Measurements from ENCODE around the gene CD59.
"Not testable (repeated sequence)": the region's sequence is repeated elsewhere in the genome, so short reads cannot be mapped to it uniquely, and the experiment has no call there.

The CD59 gene

DNA sequence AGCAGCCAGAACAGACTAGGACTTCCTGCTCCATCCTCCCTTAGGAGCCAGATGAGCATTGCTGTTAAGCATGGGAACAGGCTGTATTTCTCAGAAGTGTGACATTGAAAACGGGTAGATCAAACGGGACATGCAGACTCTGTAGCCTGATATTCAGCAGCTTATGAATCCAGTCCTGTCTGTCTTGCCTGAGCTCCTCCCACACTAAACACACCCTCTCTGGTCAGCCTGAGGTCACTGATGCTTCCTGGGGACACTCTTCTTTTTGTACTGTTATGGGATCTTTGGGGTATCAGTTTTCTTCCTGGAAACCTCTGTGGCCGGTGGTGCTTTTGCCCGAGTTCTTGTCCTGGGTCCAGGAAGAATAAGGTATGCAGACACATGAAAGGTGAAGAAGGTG, 71.4 kb downstream of the CD59 start:
- no peak for DNase-seq

DNA sequence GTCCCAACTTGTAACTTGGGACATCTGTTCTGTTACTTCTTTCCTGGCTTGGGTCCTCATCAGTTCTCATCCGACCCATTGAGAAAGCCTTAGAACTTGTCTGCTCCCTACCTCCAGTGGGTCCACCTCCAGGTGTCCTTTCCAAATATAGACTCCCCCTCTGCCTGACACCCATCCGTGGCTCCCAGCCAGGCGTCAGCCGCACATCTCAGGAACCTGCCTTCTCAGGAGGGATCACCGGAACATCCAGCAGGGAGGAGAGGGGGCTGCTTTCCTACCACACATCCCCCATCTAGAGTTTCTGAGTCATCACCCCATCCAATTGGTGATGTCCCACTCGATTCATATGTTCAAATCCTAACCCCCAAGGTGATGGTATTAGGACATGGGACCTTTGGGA, 72.1 kb downstream of the CD59 start:
- DNase-seq = no peak

DNA sequence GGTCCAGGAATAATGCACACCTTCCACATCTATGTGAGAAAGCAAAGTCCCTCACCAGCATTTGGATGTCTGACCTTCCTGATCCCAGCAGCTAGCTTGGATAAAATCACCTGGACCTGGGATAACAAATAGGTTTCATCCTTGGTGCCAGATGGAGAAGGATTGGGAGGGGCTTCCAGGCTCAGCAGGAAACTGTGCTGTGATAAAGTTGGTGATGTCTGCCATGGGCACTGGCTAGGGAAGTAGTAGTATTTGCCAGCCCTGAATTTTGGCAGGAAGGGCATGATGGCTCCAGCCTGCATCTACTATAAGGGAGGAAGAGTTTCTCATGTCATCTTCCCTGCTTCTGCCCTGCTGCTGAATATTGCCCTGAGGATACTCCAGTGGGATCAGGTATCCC, 73.1 kb downstream of the CD59 start:
- DNase-seq = no peak

DNA sequence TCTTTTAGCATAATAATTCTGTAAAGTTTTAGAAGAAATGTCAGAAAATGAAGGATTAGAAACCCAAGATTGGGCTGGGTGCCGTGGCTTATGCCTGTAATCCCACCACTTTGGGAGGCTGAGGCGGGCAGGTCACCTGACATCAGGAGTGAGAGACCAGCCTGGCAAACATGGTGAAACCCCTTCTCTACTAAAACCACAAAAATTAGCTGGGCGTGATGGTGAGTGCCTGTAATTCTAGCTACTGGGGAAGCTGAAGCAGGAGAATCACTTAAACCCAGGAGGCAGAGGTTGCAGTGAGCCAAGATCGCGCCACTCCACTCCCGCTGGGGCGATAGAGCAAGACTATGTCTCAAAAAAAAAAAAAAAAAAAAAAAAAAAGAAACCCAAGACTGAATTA, 74.7 kb downstream of the CD59 start:
- DNase-seq = not testable (repeated sequence)

DNA sequence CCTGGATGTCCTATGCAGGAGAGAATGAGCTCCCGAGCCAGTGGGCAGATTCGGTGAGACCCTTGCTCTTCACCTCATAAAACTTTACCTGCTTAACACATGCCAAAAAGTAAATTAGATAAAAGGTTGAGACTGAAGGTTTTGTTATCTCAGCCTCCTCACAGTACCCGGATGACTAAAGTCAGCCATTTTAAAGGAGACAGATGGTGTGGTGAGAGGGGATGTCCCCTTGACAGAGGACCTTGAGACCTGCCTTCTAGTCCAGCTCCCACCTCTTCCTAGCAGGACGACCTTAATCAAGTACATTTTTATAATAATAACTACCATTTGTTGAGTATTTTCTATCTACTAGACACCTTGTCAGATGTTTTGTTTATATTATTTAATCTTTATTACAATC, 75.3 kb downstream of the CD59 start:
- DNase-seq = no peak

DNA sequence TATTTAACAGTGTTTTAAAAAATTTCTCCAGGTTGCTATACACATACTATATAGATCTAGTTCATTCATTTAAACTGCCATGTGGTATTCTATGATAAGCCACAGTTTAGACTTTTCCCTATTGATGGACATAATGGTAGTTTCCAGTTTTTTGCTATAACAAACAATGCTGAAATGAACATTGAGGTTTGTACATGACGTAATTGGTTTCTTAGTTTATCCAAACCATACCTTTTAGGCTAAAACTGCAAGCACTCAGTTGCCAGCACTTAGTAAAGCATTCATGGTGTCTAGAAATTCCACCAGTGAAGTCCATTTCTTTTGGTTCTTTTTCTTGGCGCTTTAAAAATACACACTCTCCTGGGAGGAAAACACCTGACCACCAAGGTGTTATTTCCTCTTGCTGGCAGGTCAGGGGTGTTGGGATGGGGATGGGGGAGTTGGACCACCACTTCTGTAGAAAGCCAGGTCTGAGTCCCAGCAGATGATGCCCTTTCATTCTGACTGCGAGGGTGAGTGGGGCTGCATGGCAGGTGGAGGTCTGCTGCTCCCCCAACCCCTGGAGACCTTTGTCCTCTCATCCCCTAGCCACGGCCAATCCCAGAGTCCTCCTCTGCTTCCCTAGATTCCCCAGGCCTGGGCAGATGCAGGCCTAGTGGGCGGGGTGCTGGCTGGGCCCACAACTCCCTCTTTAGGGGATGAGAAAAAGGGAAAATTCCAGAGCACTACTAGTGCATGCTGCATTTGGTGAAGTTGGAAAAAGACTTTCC, 76.7 kb downstream of the CD59 start:
- DNase-seq = no peak

DNA sequence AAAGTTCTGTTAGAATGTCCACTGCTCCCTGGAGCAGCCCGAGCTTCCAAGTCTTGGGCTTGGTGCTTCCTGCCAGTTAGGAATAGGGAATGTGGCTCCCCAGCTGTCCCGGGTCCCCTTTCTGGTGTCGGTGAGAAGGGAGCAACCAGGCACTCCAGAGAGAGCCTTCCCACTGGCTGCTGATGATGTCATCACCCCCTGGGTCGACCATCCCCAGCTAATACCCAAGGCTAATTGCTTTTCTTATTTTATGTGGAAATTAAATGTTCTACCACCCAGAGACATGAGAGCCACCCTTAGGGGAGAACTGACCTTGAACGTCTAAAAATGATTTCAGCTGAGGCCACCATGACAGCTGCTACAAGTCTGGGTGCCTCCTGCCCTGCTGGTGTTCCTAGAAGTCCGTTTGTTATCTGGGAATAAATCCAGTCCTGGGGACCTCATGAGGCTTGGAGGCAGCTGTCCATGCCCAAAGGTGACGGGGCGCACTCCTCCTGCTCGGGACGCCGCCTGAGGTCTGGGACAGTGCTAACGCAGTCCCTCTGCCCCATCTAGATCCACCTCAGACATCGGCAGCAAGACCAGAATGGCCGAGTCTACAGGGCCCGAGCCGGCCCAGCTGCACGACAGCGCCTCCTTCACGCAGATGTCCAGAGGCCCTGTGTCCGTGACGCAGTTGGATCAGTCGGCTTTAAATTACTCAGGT, 77.9 kb downstream of the CD59 start:
- no peak for DNase-seq

DNA sequence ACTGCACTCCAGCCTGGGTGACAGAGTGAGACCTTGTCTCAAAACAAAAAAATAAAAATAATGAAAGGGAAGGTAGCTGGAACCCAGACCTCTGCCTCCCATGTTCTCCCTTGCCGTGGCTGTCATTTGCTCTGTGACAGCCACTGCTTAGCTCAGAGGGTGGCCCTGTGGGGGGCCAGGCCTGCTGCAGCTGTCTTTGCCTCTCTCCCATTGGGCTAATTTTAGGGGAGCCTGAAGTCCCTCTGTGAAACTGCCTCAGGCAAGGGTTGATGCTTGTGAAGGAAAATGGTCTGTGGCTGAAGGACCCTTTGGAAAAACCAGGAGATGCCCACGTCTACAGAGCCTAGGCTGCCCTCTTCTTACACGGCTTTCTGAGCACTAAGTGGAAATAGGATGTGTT, 78.5 kb downstream of the CD59 start:
- no peak for DNase-seq

DNA sequence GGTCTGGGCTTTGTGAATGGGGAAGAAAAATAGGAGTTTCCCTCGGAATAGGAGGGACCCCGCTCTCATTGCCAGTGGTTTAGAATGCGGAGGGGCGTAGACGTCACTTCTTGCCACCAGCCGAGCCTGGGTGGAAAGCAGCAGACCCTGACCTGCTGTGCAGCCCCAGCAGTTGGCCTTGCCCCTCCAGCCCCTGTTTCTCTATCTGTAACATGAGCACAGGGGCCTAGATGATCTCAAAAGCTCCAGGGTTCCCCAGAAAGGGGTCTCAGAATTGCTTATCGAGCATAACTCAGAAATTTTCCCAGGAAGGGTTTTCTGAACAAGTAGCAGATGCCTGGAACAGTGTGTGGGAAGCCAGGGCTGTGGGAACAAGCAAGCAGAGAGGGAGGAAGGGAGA, 79.5 kb downstream of the CD59 start:
- no peak for DNase-seq

DNA sequence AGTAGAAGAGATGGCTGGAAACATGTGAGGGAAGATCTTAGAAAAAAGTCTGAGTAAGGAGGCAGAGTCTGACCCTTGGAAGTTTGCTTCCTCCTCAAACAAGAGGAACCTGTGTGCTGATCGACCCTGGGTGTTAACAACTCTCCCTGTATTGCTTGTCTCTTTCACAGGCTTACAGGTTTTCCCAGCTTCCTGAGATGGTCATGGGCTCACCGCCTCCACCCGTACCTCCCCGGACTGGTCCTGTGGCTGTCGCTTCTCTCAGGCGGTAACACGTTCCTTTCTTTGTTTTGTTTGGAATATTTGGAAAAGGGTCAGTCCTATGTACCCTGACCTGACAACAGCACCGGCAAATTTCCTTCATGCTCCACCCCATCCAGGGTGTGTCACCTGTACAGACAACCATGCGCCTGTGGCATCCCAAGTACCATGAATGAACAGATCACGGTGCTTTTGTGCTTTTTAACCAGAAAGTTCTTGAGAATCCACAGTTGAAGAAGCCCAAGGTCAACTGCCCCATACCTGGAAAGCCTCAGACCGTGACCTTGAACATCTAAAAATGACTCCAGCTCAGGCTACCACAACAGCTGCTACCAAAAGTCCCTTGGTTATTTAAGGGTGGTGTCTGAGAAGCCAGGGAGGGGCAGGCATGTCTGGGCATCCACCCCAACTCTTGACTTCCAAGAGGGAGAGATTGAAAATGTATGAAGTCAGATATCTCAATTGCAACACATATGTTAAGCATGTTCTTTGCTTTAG, 80.2 kb downstream of the CD59 start:
- no peak for DNase-seq

DNA sequence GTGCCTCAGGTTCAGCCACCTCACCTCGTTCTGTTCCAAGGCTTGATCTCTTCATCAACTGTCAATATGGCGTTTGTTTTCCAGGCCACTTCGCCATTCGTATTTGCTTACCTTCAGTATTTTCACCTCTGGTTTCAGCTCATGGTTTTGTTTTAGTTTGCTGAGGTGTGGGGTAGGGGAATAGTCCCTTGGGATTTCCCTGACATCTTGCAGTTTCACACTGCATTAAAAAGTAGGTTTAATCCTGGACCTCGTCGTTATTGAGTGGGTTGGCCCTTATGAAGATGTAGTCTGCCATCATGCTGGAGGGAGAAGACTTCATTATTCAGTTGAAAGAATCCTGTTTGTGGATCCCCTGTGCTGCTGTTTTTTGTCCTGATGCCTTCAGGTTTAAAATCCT, 81.6 kb downstream of the CD59 start:
- DNase-seq = no peak
